ENCODE measurements around the gene XYLT1.

XYLT1 gene

GRCh38 chr16:17302620-17303019 lies 168.1 kb downstream of the XYLT1 start:
- no peak for TF ChIP-seq CTCF (IDR thresholded peaks at IDR 0.05; ENCODE audit: unreplicated experiment in 3 of 3)

GRCh38 chr16:17302214-17302613 lies 168.5 kb downstream of the XYLT1 start:
- no peak overlapping the region for H3K4me3 Mint-ChIP-seq
- no peaks in the 10 kb centered on the region for H3K36me3 Mint-ChIP-seq (ENCODE audit: low read depth)
- H3K27ac Mint-ChIP-seq = no peak overlapping the region
- no peaks in the 10 kb centered on the region for H3K9me3 Mint-ChIP-seq
- peaks cover 9% of the 10 kb centered on the region for H3K27me3 Mint-ChIP-seq (ENCODE audit: low read depth)
- peaks cover 54% of the 10 kb centered on the region for H3K4me1 Mint-ChIP-seq
- no peak for TF ChIP-seq CTCF (IDR thresholded peaks at IDR 0.05; ENCODE audit: unreplicated experiment in 3 of 3)

More at GRCh38 chr16:17302620-17303019, 168.1 kb downstream of the XYLT1 start:
- H3K4me3 Mint-ChIP-seq = no peak overlapping the region
- peaks cover 9% of the 10 kb centered on the region for H3K27me3 Mint-ChIP-seq (ENCODE audit: low read depth)
- H3K4me1 Mint-ChIP-seq = peaks cover 58% of the 10 kb centered on the region
- H3K27ac Mint-ChIP-seq = no peak overlapping the region
- H3K9me3 Mint-ChIP-seq = no peaks in the 10 kb centered on the region
- H3K36me3 Mint-ChIP-seq (ENCODE audit: low read depth) = no peaks in the 10 kb centered on the region

DNA sequence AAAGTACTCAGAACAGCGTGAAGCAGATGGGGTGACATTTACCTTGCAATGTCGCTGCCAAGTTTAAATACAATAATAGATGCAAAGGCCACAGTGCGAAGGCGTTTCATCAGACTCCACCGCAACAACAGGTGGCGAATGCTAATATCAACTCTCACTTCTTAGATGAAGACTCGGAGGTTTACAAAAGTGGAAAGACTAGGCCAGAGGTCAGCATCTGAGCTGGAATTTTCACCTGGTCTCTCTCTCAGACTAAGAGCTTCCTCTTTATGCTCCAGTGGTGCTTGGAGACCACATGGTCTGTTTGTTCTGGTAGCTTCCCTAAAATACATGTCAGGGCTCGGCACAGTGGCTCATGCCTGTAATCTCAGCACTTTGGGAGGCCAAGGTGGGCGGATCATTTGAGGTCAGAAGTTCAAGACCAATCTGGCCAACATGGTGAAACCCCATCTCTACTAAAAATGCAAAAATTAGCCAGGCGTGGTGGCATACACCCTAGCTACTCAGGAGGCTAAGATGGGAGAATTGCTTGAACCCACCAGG lies 169.1 kb downstream of the XYLT1 start:
- no peak for TF ChIP-seq CTCF (IDR thresholded peaks at IDR 0.05; ENCODE audit: unreplicated experiment in 3 of 3)
- H3K27me3 Mint-ChIP-seq (ENCODE audit: low read depth) = peaks cover 9% of the 10 kb centered on the region
- H3K9me3 Mint-ChIP-seq = no peaks in the 10 kb centered on the region
- H3K36me3 Mint-ChIP-seq (ENCODE audit: low read depth) = no peaks in the 10 kb centered on the region
- no peak overlapping the region for H3K4me3 Mint-ChIP-seq
- peak overlapping the region in 1 of 3 experiments; percentile 28 for H3K27ac Mint-ChIP-seq
- peaks cover 54% of the 10 kb centered on the region for H3K4me1 Mint-ChIP-seq

DNA sequence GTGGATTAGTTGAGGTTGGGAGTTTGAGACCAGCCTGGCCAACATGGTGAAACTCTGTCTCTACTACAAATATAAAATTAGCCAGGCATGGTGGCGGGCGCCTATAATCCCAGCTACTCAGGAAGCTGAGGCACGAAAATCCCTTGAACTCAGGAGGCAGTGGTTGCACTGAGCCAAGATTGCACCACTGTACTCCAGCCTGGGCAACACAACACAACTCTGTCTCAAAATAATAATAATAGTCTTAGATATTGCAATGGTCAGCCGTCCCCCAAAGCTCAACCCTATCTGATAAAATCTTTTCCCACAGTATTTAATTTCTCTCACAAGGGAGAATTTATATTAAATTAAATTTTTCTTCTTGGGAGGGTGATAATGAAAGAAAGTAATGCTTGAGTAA lies 169.6 kb downstream of the XYLT1 start:
- no peak overlapping the region for H3K4me3 Mint-ChIP-seq
- peaks cover 9% of the 10 kb centered on the region for H3K27me3 Mint-ChIP-seq (ENCODE audit: low read depth)
- no peaks in the 10 kb centered on the region for H3K9me3 Mint-ChIP-seq
- no peak overlapping the region for H3K27ac Mint-ChIP-seq
- H3K36me3 Mint-ChIP-seq (ENCODE audit: low read depth) = no peaks in the 10 kb centered on the region
- H3K4me1 Mint-ChIP-seq = peaks cover 58% of the 10 kb centered on the region
- no peak for TF ChIP-seq CTCF (IDR thresholded peaks at IDR 0.05; ENCODE audit: unreplicated experiment in 3 of 3)

GRCh38 chr16:17299790-17300189 lies 171.0 kb downstream of the XYLT1 start:
- peak overlapping the region; percentile 40 to 82 (median 51) for H3K27ac Mint-ChIP-seq
- peaks cover 62% of the 10 kb centered on the region for H3K4me1 Mint-ChIP-seq
- H3K4me3 Mint-ChIP-seq = no peak overlapping the region
- peaks cover 12% of the 10 kb centered on the region for H3K27me3 Mint-ChIP-seq (ENCODE audit: low read depth)
- no peak for TF ChIP-seq CTCF (IDR thresholded peaks at IDR 0.05; ENCODE audit: unreplicated experiment in 3 of 3)
- no peaks in the 10 kb centered on the region for H3K36me3 Mint-ChIP-seq (ENCODE audit: low read depth)
- no peaks in the 10 kb centered on the region for H3K9me3 Mint-ChIP-seq

- no peak for TF ChIP-seq CTCF (IDR thresholded peaks at IDR 0.05; ENCODE audit: unreplicated experiment in 3 of 3)
- H3K4me1 Mint-ChIP-seq = peaks cover 47% of the 10 kb centered on the region
- no peaks in the 10 kb centered on the region for H3K36me3 Mint-ChIP-seq (ENCODE audit: low read depth)
- no peaks in the 10 kb centered on the region for H3K9me3 Mint-ChIP-seq
- H3K27ac Mint-ChIP-seq = no peak overlapping the region
- H3K4me3 Mint-ChIP-seq = no peak overlapping the region
- peaks cover 14% of the 10 kb centered on the region for H3K27me3 Mint-ChIP-seq (ENCODE audit: low read depth)
Measured at GRCh38 chr16:17298238-17298637, 172.5 kb downstream of the XYLT1 start.

Data from nephron (organoid).